DOHH2 (cell line): ENCODE measurements around the gene ACBD5.

Source experiments
- EZH2phosphoT487 ChIP-seq: fragments of 200-600 bp; sonication (generic); IDR thresholded peaks from 2 replicates; pipeline ENCODE4 v1.6.1; 2017; ENCODE audit warnings: borderline replicate concordance, mild to moderate bottlenecking, antibody characterized with exemption, low read length, moderate library complexity, mixed read lengths
- TF ChIP-seq, protein P1 (sequence below): fragments of 200-600 bp; sonication (generic); IDR thresholded peaks from one replicate; pipeline ENCODE4 v1.5.1; 2014; ENCODE audit warnings: antibody characterized with exemption, mild to moderate bottlenecking, low read depth, low read length; ENCODE audit not compliant: poor library complexity, severe bottlenecking

DNA sequence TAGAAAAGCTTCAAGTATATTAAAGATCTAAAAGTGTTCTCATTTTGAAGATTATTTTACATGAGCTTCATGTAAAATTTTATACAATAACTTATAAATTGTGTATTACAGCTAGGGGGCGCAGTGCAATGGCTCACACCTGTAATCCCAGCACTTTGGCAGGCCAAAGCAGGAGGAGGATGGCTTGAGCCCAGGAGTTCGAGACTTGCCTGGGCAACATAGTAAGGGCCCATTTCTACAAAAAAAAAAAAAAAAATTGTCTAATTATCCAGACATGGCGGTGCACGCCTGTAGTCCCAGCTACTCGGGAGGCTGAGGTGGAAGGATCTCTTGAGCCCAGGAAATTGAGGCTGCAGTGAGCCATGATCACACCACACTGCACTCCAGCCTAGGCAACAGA, 16.6 kb downstream of the ACBD5 start:
- TF ChIP-seq, protein P1, sequence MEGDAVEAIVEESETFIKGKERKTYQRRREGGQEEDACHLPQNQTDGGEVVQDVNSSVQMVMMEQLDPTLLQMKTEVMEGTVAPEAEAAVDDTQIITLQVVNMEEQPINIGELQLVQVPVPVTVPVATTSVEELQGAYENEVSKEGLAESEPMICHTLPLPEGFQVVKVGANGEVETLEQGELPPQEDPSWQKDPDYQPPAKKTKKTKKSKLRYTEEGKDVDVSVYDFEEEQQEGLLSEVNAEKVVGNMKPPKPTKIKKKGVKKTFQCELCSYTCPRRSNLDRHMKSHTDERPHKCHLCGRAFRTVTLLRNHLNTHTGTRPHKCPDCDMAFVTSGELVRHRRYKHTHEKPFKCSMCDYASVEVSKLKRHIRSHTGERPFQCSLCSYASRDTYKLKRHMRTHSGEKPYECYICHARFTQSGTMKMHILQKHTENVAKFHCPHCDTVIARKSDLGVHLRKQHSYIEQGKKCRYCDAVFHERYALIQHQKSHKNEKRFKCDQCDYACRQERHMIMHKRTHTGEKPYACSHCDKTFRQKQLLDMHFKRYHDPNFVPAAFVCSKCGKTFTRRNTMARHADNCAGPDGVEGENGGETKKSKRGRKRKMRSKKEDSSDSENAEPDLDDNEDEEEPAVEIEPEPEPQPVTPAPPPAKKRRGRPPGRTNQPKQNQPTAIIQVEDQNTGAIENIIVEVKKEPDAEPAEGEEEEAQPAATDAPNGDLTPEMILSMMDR = peak; percentile 58
- no peak for TF ChIP-seq EZH2phosphoT487
